ENCODE data around the gene AATF. TPM values are rescaled to one million over a fixed set of nuclear protein-coding genes. Genes with fewer than 3 reads are reported as not detected.

Gene AATF
- total and polyA plus RNA-seq, 9 of the 15 experiments (the other 6 are each of a cell fraction or from before 2014, with no cell fraction given) = 34.5 to 133 (median 90.1) TPM

GRCh38 chr17:36921095-36921851 lies 27.5 kb upstream of the AATF start:
- Histone ChIP-seq H3K36me3 (ENCODE audit: control insufficient read depth, insufficient read depth, low read length) (no peaks in the 10 kb centered on the region), H3K9me3 (replicated peaks; ENCODE audit: control insufficient read depth, insufficient read depth, low read depth, low read length) (no peaks in the 10 kb centered on the region), H3K9me1 (ENCODE audit: control insufficient read depth, insufficient read depth, low read length) (no peaks in the 10 kb centered on the region), H3K9ac (ENCODE audit: insufficient read depth in 1 of 2, low read depth in 2 of 2, low read length in 2 of 2) (peak overlapping the region in 1 of 2 experiments; percentile 24; a peak in 1 of 4 replicates), H3K4me2 (ENCODE audit: insufficient read depth, low read length) (peak overlapping the region; percentile 12; the same call in 1 of the 2 replicates), H3K4me1 (replicated peaks in 1 of 2; ENCODE audit: control insufficient read depth in 2 of 2, insufficient read depth in 2 of 2, low read length in 2 of 2) (peaks cover 18 to 21% of the 10 kb centered on the region in 2 experiments), H3K4me3 (no peak overlapping the region), H3K79me2 (ENCODE audit: control insufficient read depth, insufficient read depth, low read length) (no peaks in the 10 kb centered on the region), H3K27ac (ENCODE audit: extremely low read depth, low read depth, low read length) (peak overlapping the region; percentile 15; the same call in 2 of the 3 replicates), H3K27me3 (ENCODE audit: control insufficient read depth in 2 of 2, insufficient read depth in 2 of 2, low read length in 2 of 2) (no peaks in the 10 kb centered on the region; a peak in 1 of 5 replicates), H4K20me1 (replicated peaks; ENCODE audit: control insufficient read depth, insufficient read depth, low read length) (0 out of 2 replicates have a peak, but pooled peaks cover 4% of the 10 kb centered on the region), H2AFZ (ENCODE audit: low read depth, low read length) (peak overlapping the region; percentile 38)
- ChIA-PET POLR2A (interaction anchor here (0.6 to 0.9 kb wide), 2 partner anchors 9 to 339 kb away, joined by 3 to 6 read pairs; no protein-coding TSS in a partner anchor), CTCF (ENCODE audit: low intra/inter-chr PET ratio) (no interaction called here)
- in situ Hi-C loops (cut with MboI) (no loop called here), intact Hi-C loops (cut with micrococcal nuclease) (no loop called here)
- FAIRE-seq (no peak), ATAC-seq (peak; percentile 40), DNase-seq (ENCODE audit: extremely low read depth in 1 of 4, low spot score in 3 of 4) (peak in 2 of 4 experiments; percentile 32 to 54)
- WGBS (ENCODE audit: insufficient coverage, low coverage, missing lambda C conversion rate) = 39% methylated on average over 7 of the region's 7 CpGs
- TF ChIP-seq MAFF (IDR thresholded peaks at IDR 0.05; ENCODE audit: low read length) (no peak), FOXK1 (CRISPR knock-in tag; IDR thresholded peaks at IDR 0.05; ENCODE audit: borderline replicate concordance) (no peak), FOSL1 (tag; conservative IDR thresholded peaks at IDR 0.05) (peak; percentile 70), ZKSCAN8 (CRISPR knock-in tag; IDR thresholded peaks at IDR 0.05) (no peak), TEAD1 (CRISPR knock-in tag; IDR thresholded peaks at IDR 0.05) (no peak), GATAD2A (IDR thresholded peaks at IDR 0.05) (no peak), RB1 (IDR thresholded peaks at IDR 0.05; ENCODE audit: low read depth) (no peak), TBL1XR1 (IDR thresholded peaks at IDR 0.05; ENCODE audit: low read length in 2 of 2) (no peak), JUND (IDR thresholded peaks at IDR 0.05; ENCODE audit: borderline replicate concordance, low read depth, low read length) (peak; percentile 41; the same call in 1 of the 2 replicates), JUND (tag; IDR thresholded peaks at IDR 0.05; ENCODE audit: borderline replicate concordance, low read depth, low read length) (no peak), SMARCA4 (IDR thresholded peaks at IDR 0.05) (0 out of 2 replicates have a peak, but pooled peaks have one; percentile 19), JUN (IDR thresholded peaks at IDR 0.05; ENCODE audit: borderline replicate concordance, low read depth, low read length) (0 out of 2 replicates have a peak, but pooled peaks have one; percentile 33), JUN (CRISPR knock-in tag; IDR thresholded peaks at IDR 0.05; ENCODE audit: borderline replicate concordance) (no peak), ATF3 (IDR thresholded peaks at IDR 0.05) (peak; percentile 65), ATF3 (CRISPR knock-in tag; conservative IDR thresholded peaks at IDR 0.05) (no peak), CBX1 (IDR thresholded peaks at IDR 0.05; ENCODE audit: low read depth) (no peak)
- BruUV-seq (replicated peaks) = no TSS peak
